Endodermal cell (in vitro differentiated cells): ENCODE results near the gene NOD1. TPM values are rescaled to one million over a fixed set of nuclear protein-coding genes. Genes with fewer than 3 reads are reported as not detected.

ENCODE experiments used
- DNase-seq: peaks from one replicate; pipeline ENCODE4 v3.0.0-alpha.2; 2017
- H3K27ac ChIP-seq: 2 replicates; pipeline ENCODE4 v1.5.1; 2013; ENCODE audit warnings: mild to moderate bottlenecking, low read depth, low read length, moderate library complexity
- H3K27me3 ChIP-seq: 2 replicates; pipeline ENCODE4 v1.6.1; 2013; ENCODE audit warnings: mild to moderate bottlenecking, low read length, moderate library complexity; ENCODE audit not compliant: insufficient read depth, control insufficient read depth, poor library complexity, severe bottlenecking
- H3K36me3 ChIP-seq: 2 replicates; pipeline ENCODE4 v1.7.0; 2013; ENCODE audit warnings: mild to moderate bottlenecking, low read length, moderate library complexity; ENCODE audit not compliant: control insufficient read depth, insufficient read depth
- H3K4me1 ChIP-seq: one replicate; pipeline ENCODE4 v1.7.0; 2013; ENCODE audit warnings: low read length; ENCODE audit not compliant: control insufficient read depth, insufficient read depth
- H3K4me3 ChIP-seq: 2 replicates; pipeline ENCODE4 v1.5.1; 2013; ENCODE audit warnings: mild to moderate bottlenecking, low read length, moderate library complexity
- H3K9ac ChIP-seq: 2 replicates; pipeline ENCODE4 v1.6.1; 2013; ENCODE audit warnings: mild to moderate bottlenecking, low read length, moderate library complexity; ENCODE audit not compliant: poor library complexity, severe bottlenecking; ENCODE audit errors: extremely low read depth
- H3K9me3 ChIP-seq: 2 replicates; pipeline ENCODE4 v1.6.1; 2013; ENCODE audit warnings: mild to moderate bottlenecking, low read length, moderate library complexity; ENCODE audit not compliant: control insufficient read depth
- H3K27ac Mint-ChIP-seq: 2 replicates; pipeline ENCODE4 v1.8.0; 2020; ENCODE audit warnings: mixed read lengths
- H3K27me3 Mint-ChIP-seq: 2 replicates; pipeline ENCODE4 v1.8.0; 2021; ENCODE audit warnings: mild to moderate bottlenecking, mixed read lengths; ENCODE audit not compliant: insufficient read depth
- H3K36me3 Mint-ChIP-seq: 2 replicates; pipeline ENCODE4 v1.8.0; 2020; ENCODE audit warnings: low read depth, mixed read lengths
- H3K4me1 Mint-ChIP-seq: 2 replicates; pipeline ENCODE4 v1.8.0; 2020; ENCODE audit warnings: mixed read lengths
- H3K4me3 Mint-ChIP-seq: 2 replicates; pipeline ENCODE4 v1.8.0; 2020; ENCODE audit warnings: mild to moderate bottlenecking, moderate library complexity, mixed read lengths
- H3K9me3 Mint-ChIP-seq: 2 replicates; pipeline ENCODE4 v1.8.0; 2020; ENCODE audit warnings: mild to moderate bottlenecking, mixed read lengths
- CTCF ChIP-seq: fragments of 200-600 bp; sonication (generic); conservative IDR thresholded peaks from 2 replicates; pipeline ENCODE4 v1.5.0; 2021; ENCODE audit warnings: antibody characterized with exemption, mild to moderate bottlenecking
- WGBS, 2 experiments: methylation state at CpG; one replicate each; pipeline versions ENCODE4 v1.1.5 to v1.1.7; 2013; ENCODE audit warnings: missing lambda C conversion rate in 2 of 2, mixed read lengths in 1 of 2; ENCODE audit not compliant: insufficient coverage in 1 of 2, insufficient read length in 1 of 2; 5-methylcytosine and 5-hydroxymethylcytosine counted together
- total RNA-seq, 2 donors: library from RNA; stranded (reverse); fragmentation: NEBNext Ultra II Directional in 1 of 2; extraction: Animal tissue kit (Norgen Biotek cat#: 25700) in 1 of 2; gene quantifications; 2 replicates in 1 of 2; 3 replicates in 1 of 2; pipeline ENCODE4 v1.2.1, GENCODE V29; 2021

NOD1 gene
- total RNA-seq, 2 donors from 2014 or later = 3.3 to 3.4 TPM

GRCh38 chr7:30396389-30396788 lies 82.2 kb downstream of the NOD1 start:
- H3K4me3 Mint-ChIP-seq = no peak overlapping the region
- Histone ChIP-seq H3K9ac (no peak overlapping the region), H3K9me3 (no peaks in the 10 kb centered on the region), H3K4me3 (no peak overlapping the region), H3K27ac (no peak overlapping the region), H3K27me3 (no peaks in the 10 kb centered on the region), H3K36me3 (no peaks in the 10 kb centered on the region), H3K4me1 (no peaks in the 10 kb centered on the region)
- no peak overlapping the region for H3K27ac Mint-ChIP-seq
- WGBS, 2 experiments = 91 to 94% methylated on average over 5 to 7 of the region's 7 CpGs
- H3K36me3 Mint-ChIP-seq = no peaks in the 10 kb centered on the region
- no peaks in the 10 kb centered on the region for H3K27me3 Mint-ChIP-seq
- DNase-seq = no peak
- H3K9me3 Mint-ChIP-seq = no peaks in the 10 kb centered on the region
- H3K4me1 Mint-ChIP-seq = peaks cover 9% of the 10 kb centered on the region
- peak; percentile 54 for TF ChIP-seq CTCF

GRCh38 chr7:30395676-30396075 lies 82.9 kb downstream of the NOD1 start:
- 92 to 100% methylated on average over 2 to 4 of the region's 4 CpGs for WGBS, 2 experiments
- no peak overlapping the region for H3K27ac ChIP-seq
- peaks cover 14% of the 10 kb centered on the region for H3K4me1 Mint-ChIP-seq

GRCh38 chr7:30391806-30392205 lies 86.8 kb downstream of the NOD1 start:
- H3K36me3 Mint-ChIP-seq = peaks cover 3% of the 10 kb centered on the region
- H3K9me3 Mint-ChIP-seq = no peaks in the 10 kb centered on the region
- Histone ChIP-seq H3K27ac (no peak overlapping the region), H3K27me3 (no peaks in the 10 kb centered on the region), H3K4me1 (no peaks in the 10 kb centered on the region), H3K9ac (no peak overlapping the region), H3K9me3 (no peaks in the 10 kb centered on the region), H3K4me3 (no peak overlapping the region), H3K36me3 (no peaks in the 10 kb centered on the region)
- WGBS, 2 experiments = 75 to 96% methylated on average over 5 to 6 of the region's 6 CpGs
- H3K4me3 Mint-ChIP-seq = no peak overlapping the region
- H3K27me3 Mint-ChIP-seq = no peaks in the 10 kb centered on the region
- no peak overlapping the region for H3K27ac Mint-ChIP-seq
- DNase-seq = peak; percentile 32
- peaks cover 19% of the 10 kb centered on the region for H3K4me1 Mint-ChIP-seq
- no peak for TF ChIP-seq CTCF

More at GRCh38 chr7:30395676-30396075, 82.9 kb downstream of the NOD1 start:
- Histone ChIP-seq H3K9ac (no peak overlapping the region), H3K36me3 (no peaks in the 10 kb centered on the region), H3K4me3 (no peak overlapping the region), H3K27me3 (no peaks in the 10 kb centered on the region), H3K9me3 (no peaks in the 10 kb centered on the region), H3K4me1 (no peaks in the 10 kb centered on the region)
- Mint-ChIP-seq H3K4me3 (no peak overlapping the region), H3K27me3 (no peaks in the 10 kb centered on the region), H3K27ac (peak overlapping the region; percentile 27), H3K9me3 (no peaks in the 10 kb centered on the region), H3K36me3 (no peaks in the 10 kb centered on the region)
- no peak for DNase-seq
- no peak for TF ChIP-seq CTCF
